ENCODE data around the gene EPM2A.

Gene EPM2A

GRCh38 chr6:145685932-145686331, 49.4 kb downstream of the EPM2A start:
- ChIA-PET CTCF (no interaction called here), POLR2A (no interaction called here)
- TF ChIP-seq SUZ12 (IDR thresholded peaks at IDR 0.05) (no peak), SP1 (IDR thresholded peaks at IDR 0.05) (no peak), BHLHE40 (IDR thresholded peaks at IDR 0.05; ENCODE audit: borderline replicate concordance) (no peak)
- no peak for DNase-seq (ENCODE audit: extremely low spot score)

DNA sequence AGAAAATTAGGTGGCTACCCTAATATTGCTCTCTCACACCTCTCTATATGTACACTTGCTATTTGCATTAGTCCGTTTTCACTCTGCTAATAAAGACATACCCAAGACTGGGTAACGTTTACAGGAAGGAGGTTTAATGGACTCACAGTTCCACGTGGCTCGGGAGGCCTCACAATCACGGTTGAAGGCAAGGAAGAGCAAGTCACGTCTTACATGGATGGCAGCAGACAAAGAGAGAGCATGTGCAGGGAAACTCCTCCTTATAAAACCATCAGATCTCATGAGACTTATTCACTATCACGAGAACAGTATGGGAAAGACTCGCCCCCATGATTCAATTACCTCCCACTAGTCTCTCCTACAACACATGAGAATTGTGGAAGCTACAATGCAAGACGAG, 53.4 kb downstream of the EPM2A start:
- ChIA-PET POLR2A (no interaction called here), CTCF (no interaction called here)
- TF ChIP-seq FOXM1 (IDR thresholded peaks at IDR 0.05; ENCODE audit: borderline replicate concordance) (no peak), L3MBTL2 (conservative IDR thresholded peaks at IDR 0.05) (no peak), ELF4 (IDR thresholded peaks at IDR 0.05) (no peak), LEF1 (IDR thresholded peaks at IDR 0.05; ENCODE audit: borderline replicate concordance) (no peak), FOXK2 (IDR thresholded peaks at IDR 0.05) (no peak), PKNOX1 (IDR thresholded peaks at IDR 0.05) (no peak), FOXA1 (IDR thresholded peaks at IDR 0.05) (no peak), NFRKB (IDR thresholded peaks at IDR 0.05) (no peak), SP1 (IDR thresholded peaks at IDR 0.05) (no peak), HDGF (IDR thresholded peaks at IDR 0.05; ENCODE audit: borderline replicate concordance) (no peak), ZNF384 (IDR thresholded peaks at IDR 0.05) (no peak), BHLHE40 (IDR thresholded peaks at IDR 0.05; ENCODE audit: borderline replicate concordance) (no peak), ARNT (IDR thresholded peaks at IDR 0.05) (no peak), CTBP1 (IDR thresholded peaks at IDR 0.05; ENCODE audit: borderline replicate concordance) (no peak), TARDBP (IDR thresholded peaks at IDR 0.05) (no peak)
- no peak for DNase-seq (ENCODE audit: extremely low spot score)

DNA sequence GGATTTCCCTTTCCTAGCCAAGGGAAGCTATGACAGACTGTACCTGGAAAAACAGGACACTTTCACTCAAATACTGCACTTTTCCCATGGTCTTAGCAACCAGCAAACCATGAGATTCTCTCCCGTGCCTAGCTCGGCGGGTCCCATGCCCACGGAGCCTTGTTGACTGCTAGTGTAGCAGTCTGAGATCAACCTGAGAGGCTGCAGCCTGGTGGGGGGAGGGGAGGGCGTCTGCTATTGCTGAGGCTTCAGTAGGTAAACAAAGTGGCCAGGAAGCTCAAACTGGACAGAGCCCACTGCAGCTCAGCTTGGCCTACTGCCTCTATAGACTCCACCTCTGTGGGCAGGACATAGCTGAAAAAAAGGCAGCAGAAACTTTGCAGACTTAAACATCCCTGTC, 61.8 kb downstream of the EPM2A start:
- ChIA-PET POLR2A (no interaction called here), CTCF (no interaction called here)
- DNase-seq (ENCODE audit: extremely low spot score), result no peak
- TF ChIP-seq TARDBP (IDR thresholded peaks at IDR 0.05) (no peak), BHLHE40 (IDR thresholded peaks at IDR 0.05; ENCODE audit: borderline replicate concordance) (no peak), SP1 (IDR thresholded peaks at IDR 0.05) (no peak), FOXA1 (IDR thresholded peaks at IDR 0.05) (no peak), FOXK2 (IDR thresholded peaks at IDR 0.05) (no peak), ARNT (IDR thresholded peaks at IDR 0.05) (no peak), CTBP1 (IDR thresholded peaks at IDR 0.05; ENCODE audit: borderline replicate concordance) (no peak), NFRKB (IDR thresholded peaks at IDR 0.05) (no peak), ELF4 (IDR thresholded peaks at IDR 0.05) (no peak), SUZ12 (IDR thresholded peaks at IDR 0.05) (no peak), FOXM1 (IDR thresholded peaks at IDR 0.05; ENCODE audit: borderline replicate concordance) (no peak), PKNOX1 (IDR thresholded peaks at IDR 0.05) (no peak)

GRCh38 chr6:145670311-145670710, 65.0 kb downstream of the EPM2A start:
- no peak for TF ChIP-seq BHLHE40 (IDR thresholded peaks at IDR 0.05; ENCODE audit: borderline replicate concordance)
- TF ChIP-seq L3MBTL2 (conservative IDR thresholded peaks at IDR 0.05), result no peak
- TF ChIP-seq NFRKB (IDR thresholded peaks at IDR 0.05), result no peak
- TF ChIP-seq SP1 (IDR thresholded peaks at IDR 0.05), result no peak
- no peak for TF ChIP-seq FOXM1 (IDR thresholded peaks at IDR 0.05; ENCODE audit: borderline replicate concordance)
- TF ChIP-seq CTBP1 (IDR thresholded peaks at IDR 0.05; ENCODE audit: borderline replicate concordance), result no peak
- POLR2A ChIA-PET, result no interaction called here
- CTCF ChIA-PET, result no interaction called here
- no peak for DNase-seq (ENCODE audit: extremely low spot score)

DNA sequence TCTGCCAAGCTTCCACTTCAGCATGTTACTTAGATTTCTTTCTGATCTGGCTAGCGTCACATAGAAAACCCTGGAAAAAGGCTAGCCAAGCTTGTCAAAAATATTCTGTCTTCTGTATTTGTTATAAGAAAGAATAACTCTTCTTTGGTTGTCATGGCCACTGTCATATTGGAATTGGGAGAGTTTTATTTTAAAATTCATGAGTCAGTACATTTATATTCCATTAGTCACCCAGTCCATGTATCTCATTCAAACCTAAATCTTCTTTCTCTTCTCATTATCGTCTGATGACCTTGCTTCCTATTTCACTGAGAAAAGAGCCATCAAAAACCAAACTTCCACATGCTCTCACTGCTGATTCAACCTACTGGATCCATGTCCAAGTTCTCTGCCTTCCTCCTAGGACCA, 65.7 kb downstream of the EPM2A start:
- TF ChIP-seq BHLHE40 (IDR thresholded peaks at IDR 0.05; ENCODE audit: borderline replicate concordance), result no peak
- no peak for TF ChIP-seq ARNT (IDR thresholded peaks at IDR 0.05)
- no peak for TF ChIP-seq NFRKB (IDR thresholded peaks at IDR 0.05)
- no peak for TF ChIP-seq SUZ12 (IDR thresholded peaks at IDR 0.05)
- TF ChIP-seq TARDBP (IDR thresholded peaks at IDR 0.05), result no peak
- no peak for TF ChIP-seq SP1 (IDR thresholded peaks at IDR 0.05)
- no peak for TF ChIP-seq FOXM1 (IDR thresholded peaks at IDR 0.05; ENCODE audit: borderline replicate concordance)
- no peak for TF ChIP-seq ZNF384 (IDR thresholded peaks at IDR 0.05)
- no peak for TF ChIP-seq LEF1 (IDR thresholded peaks at IDR 0.05; ENCODE audit: borderline replicate concordance)
- TF ChIP-seq ELF4 (IDR thresholded peaks at IDR 0.05), result no peak
- no peak for TF ChIP-seq CTBP1 (IDR thresholded peaks at IDR 0.05; ENCODE audit: borderline replicate concordance)
- TF ChIP-seq HDGF (IDR thresholded peaks at IDR 0.05; ENCODE audit: borderline replicate concordance), result no peak
- no peak for TF ChIP-seq FOXK2 (IDR thresholded peaks at IDR 0.05)
- no peak for TF ChIP-seq PKNOX1 (IDR thresholded peaks at IDR 0.05)
- TF ChIP-seq L3MBTL2 (conservative IDR thresholded peaks at IDR 0.05), result no peak
- TF ChIP-seq FOXA1 (IDR thresholded peaks at IDR 0.05), result no peak
- CTCF ChIA-PET, result interaction anchor here (1.2 kb wide), 1 partner anchor 34 kb away, joined by 3 read pairs; no protein-coding TSS in a partner anchor
- no peak for DNase-seq (ENCODE audit: extremely low spot score)
- POLR2A ChIA-PET, result no interaction called here

- ChIA-PET CTCF (interaction anchor here (1.2 kb wide), 1 partner anchor 35 kb away, joined by 3 read pairs; no protein-coding TSS in a partner anchor), POLR2A (no interaction called here)
- DNase-seq (ENCODE audit: extremely low spot score), result no peak
- no peak for TF ChIP-seq ELF4 (IDR thresholded peaks at IDR 0.05)
- TF ChIP-seq FOXK2 (IDR thresholded peaks at IDR 0.05), result no peak
- no peak for TF ChIP-seq ZNF384 (IDR thresholded peaks at IDR 0.05)
- TF ChIP-seq ARNT (IDR thresholded peaks at IDR 0.05), result no peak
- no peak for TF ChIP-seq CTBP1 (IDR thresholded peaks at IDR 0.05; ENCODE audit: borderline replicate concordance)
- TF ChIP-seq PKNOX1 (IDR thresholded peaks at IDR 0.05), result no peak
- no peak for TF ChIP-seq HDGF (IDR thresholded peaks at IDR 0.05; ENCODE audit: borderline replicate concordance)
- no peak for TF ChIP-seq L3MBTL2 (conservative IDR thresholded peaks at IDR 0.05)
- TF ChIP-seq FOXA1 (IDR thresholded peaks at IDR 0.05), result no peak
- TF ChIP-seq BHLHE40 (IDR thresholded peaks at IDR 0.05; ENCODE audit: borderline replicate concordance), result no peak
- TF ChIP-seq TARDBP (IDR thresholded peaks at IDR 0.05), result no peak
- TF ChIP-seq NFRKB (IDR thresholded peaks at IDR 0.05), result no peak
These were observed 66.5 kb downstream of the EPM2A start for GRCh38 chr6:145668844-145669243.

All from HEK293T (cell line).